Stimulated activated naive CD4-positive, alpha-beta T cell (primary cell): ENCODE results near the gene DCTD.

ENCODE experiments used
- DNase-seq, 6 experiments: peaks; one replicate each; lab custom pipeline; 2025; lab: John Stamatoyannopoulos, UW

DCTD gene

DNA sequence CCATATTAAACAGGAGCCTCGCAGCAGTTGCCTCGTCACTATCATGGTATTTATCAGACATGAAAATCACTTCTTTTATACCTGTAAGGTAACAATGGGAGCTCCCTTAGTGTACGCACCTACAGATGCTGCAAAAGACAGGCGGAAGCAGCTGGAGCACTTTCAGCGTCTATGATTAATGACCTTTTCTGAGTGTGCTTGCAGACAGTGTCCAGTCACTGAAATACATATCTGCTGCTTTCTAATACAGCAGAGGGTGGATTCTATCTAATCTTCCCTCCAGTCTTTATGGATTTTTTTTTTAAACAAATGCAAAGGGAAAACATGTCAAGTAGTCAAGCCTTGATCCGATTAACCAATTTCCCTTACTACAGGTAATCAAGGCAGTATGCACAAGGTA lies 24.1 kb downstream of the DCTD start:
- no peak for DNase-seq

DNA sequence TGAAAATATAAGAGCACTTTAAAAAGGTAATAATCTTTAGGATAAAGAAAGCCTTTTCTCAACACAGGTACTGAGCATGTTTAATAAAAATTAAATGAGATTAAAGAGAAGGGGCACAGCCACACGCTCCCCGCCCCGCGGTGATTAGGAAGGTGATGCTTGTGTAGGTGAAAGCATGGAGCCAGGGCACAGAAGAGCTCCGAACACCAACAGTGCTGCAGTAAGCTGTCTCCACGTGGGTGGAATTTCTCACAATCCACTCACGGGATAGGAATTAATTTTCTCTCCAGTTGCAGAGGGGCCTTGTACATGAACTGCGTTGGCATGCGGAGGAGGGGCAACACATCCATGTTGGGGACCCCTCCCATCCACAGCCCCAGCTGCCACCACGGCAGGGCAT lies 27.0 kb downstream of the DCTD start:
- DNase-seq: no peak

DNA sequence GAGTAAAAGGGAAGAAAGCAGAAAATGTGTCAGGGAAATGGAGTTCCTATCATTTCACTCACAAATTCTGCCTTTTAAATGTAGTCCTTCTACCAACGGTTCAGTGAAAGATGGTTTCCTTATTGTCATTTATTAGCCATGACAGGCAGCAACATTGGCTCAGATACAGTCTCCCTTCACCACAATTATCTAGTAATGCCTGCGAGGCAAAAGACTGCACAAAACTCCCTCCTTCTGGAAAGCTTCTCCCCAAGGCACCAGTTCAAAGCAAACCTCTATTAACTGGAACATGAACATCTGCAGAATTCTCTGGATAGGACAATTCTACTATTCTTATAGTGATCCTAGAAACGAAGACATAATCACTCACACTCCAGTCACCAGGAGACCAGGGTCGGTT lies 28.3 kb downstream of the DCTD start:
- DNase-seq: no peak

DNA sequence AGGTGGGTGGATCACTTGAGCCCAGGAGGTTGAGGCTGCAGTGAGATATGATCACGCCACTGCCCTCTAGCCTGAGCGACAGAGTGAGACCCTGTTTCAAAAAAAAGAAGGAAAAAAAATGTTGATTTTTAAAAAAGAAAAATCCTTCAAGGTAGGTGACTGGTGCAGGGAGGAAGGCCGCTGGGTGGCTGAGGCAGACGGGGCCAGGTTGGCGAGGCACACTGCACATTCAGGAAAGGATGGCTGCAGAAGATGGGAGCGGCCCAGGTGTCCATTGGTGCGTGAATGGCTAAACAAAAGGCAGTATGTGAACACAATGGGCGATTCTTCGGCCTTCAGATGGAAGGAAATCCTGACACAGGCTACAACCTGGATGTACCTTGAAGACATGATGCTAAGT lies 30.4 kb downstream of the DCTD start:
- no peak for DNase-seq

DNA sequence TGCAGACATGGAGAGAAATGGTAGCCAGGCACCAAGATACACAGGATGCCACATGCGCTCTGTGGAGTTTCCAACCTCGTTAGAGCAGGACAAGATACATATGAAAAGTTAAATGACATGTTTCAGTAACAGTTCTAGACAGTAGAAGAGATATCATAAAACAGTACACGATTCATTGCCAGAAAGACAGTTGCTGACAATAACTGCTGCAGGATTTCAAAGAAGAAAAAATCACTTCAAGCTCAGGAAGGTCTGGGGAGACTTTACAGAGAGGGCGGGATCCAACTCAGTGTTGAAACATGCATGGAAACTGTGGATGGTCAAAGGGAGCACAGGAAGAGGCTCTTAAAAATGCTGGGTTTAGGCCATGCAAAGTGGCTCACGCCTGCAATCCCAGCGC lies 31.0 kb downstream of the DCTD start:
- DNase-seq: no peak

DNA sequence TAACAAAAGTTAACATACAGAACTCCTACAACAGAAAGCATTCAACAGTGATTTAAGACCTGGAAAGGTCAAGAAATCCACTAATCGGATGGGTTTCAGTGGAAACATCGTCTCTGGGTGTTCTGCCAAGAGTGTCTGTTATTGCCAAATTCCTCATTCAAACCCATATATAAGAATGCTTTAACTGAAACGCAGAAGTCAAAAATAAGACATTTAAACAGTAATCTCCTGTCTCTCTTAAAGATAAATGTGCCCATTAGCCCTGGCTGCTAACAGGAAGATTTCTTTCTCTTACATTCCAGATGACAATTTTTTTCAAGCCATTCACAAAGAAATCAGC lies 31.5 kb downstream of the DCTD start:
- no peak for DNase-seq

DNA sequence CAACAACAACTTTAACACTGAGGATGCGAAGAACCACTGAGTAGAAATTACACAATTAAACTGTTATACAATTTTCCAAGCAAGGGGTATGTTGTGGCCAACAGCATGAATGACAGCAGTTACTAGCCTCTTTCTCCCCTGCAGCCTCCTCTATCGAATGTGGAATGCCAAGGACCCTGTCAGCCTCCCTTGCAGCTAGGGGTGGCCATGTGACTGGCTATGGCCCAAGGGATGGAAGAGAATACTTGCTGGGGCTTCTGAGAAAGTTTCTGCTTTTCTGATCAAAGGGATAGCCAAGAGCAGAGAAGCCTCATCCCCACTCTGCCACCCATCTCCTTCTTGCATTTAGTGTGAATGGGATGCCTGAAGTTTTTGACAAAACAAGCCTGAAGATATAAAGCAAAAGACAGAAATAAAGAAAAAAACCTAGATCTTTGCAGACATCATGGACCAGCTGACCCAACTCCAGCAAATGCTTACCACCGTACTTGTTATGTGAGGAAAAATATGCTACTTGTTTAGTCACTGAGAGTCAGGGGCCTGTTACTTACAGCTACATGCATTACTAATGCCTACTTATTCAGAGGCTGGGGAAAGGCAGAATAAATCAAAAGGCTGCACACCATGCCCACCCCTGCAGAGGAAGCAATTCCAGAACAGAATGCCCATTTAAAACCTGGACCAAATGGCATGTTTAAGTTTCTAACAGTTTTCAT lies 32.0 kb downstream of the DCTD start:
- DNase-seq: no peak

DNA sequence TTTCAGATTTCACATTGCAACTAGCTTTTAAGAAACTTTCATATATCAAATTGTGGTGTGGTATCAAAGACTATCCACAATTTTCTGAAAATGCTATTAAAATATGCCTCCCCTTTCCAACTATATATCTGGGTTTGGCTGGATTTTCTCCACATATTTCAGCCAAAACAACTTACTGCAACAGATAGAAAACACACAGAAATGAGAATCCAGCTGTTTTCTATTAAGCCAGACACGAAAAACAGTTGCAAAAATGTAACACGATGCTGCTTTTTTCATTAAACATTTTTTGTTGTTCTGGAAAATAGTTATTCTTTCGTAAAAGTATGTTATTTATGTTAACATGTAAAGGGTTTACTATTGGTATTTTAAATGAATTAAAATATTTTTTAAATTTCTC lies 33.1 kb downstream of the DCTD start:
- no peak for DNase-seq

DNA sequence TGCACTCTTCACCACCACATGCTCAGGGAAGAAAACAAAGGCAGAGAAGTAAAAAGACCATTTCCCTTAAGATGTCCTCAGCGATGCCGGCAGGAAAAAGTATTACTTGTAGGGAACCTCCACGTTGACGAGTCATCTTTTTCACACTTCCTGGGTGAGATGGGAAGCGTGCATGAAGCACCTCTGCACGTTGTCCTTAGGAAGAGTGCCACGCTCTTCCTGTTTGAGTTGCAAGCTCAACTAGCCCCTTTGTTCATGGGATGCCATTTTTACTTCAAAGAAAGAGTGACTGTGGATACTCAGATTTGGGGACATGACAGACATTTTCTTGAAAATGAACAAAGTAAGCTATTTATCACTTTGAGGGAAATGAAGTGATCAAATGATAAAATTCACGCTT lies 33.8 kb downstream of the DCTD start:
- DNase-seq: no peak

DNA sequence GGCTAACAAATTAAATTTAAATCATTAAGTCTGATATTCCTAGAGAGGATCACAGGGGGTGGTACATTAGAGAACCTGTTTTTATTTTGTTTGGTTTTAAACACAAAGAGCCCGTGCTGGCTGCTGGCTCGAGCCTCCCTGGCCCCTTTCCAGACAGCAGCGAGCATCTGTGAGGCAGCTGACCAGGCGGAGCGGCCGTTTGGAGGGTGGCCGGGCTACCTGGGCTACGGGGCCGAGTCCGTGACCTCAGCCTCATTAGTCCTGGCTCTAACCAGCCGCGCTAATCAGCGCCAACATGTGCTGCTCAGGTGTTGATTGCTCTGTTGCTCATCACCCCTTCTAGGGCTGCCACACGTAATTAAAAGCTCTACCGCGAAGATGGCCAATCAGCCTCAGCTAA lies 35.3 kb downstream of the DCTD start:
- no peak for DNase-seq

DNA sequence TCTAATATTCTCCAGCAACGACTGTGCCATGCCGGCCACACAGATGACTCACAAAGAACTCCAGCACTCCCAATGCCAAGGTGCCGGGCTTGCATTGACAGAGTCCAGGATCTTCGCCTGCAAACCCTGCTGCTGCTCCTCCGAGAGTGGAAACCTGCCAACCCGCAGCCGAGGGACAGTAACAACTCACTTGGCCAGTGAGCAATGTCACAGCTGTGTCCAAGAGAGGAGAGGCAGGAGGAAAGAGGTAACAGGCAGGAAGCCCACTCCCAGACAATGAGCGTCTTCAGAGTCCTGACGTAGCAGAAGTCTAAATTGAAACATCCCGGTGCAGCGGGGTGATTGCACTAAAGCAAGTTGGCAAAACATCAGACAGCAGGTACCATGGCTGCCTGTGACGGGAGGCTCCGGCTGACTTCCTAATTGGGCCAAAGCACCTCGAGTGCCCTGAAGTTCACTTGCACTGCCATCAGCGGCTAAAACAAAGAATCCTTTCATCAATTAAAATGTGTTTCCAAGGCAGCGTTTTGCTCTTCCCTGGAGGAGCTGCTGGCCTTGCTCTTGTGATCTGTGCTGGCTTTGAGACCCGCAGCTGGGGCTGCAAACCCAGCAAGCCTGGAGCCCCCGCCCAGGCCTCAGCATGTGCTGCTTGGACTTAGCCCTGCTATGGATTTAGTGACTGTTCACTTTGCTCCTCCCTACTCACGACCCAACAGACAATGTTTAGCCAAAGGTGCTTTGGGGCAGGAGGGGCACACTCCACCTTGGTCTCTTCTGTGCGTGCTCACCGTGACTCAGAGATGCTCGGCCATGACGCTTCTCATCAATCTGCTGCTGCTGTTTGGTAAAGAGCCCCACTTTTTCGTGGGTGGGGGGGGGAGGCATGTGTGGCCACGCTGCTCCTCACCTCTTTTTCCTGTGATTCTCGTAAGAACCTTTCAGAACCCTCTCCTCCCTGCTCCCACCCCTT lies 36.5 kb downstream of the DCTD start:
- no peak for DNase-seq

DNA sequence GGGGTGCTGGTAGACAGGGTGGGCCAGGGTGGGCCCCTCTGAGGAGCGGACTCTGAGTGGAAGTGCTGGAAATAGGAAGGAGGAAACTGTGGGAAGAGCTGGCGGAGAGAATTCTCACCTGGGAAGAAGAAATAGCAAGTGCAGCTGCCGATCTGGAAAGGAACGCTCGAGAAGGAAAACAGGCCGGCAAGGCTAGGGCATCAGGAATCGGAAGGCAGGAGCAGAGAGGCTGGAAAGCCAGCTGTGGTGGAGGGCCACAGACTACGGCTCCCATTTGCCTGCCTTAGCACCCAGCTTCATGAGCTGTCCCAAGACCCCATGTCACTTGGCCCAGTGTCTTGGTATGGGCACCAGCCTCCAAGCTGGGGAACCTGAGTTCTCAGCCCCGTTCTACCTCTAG lies 37.3 kb downstream of the DCTD start:
- no peak for DNase-seq

DNA sequence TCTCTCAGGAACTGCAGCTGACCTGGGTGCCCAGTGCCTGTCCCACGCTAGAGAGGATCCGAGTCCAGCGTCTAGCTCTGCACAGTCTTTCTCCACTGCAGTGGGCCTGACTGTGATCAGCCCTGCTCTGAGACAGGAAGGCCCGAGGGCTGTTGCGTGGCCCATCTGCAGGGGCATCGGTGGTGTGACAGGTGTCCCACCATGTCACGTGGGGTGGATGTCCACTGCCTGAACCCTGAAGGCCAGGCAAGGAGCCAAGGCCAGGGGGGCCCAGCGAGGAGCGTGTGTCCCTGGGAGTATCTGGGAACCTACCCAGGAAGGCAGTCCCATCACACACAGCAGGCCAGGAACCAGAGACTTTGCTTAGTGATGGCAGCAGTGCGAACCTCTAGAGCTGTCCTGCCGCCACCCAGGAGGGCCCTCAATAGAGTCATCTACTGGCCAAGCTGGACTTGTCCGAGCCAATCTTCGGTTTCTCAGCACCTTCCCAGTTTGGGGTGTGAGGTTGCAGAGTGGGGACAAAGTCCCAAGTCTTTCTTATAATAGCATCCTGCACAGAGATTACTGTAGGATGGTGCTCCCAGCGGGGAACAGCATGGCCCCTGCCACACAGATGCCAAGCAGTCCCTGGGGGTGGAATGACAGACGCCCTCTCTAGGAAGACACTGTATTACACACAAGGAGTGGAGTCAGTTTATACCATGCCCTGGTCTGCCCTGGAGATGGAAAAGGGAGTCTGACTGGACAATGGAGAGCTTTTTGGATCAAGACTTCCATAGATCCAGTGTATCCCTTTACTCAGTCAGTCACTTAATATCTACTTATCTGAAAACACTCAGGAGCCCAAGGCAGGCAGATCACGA lies 38.3 kb downstream of the DCTD start:
- DNase-seq: no peak

DNA sequence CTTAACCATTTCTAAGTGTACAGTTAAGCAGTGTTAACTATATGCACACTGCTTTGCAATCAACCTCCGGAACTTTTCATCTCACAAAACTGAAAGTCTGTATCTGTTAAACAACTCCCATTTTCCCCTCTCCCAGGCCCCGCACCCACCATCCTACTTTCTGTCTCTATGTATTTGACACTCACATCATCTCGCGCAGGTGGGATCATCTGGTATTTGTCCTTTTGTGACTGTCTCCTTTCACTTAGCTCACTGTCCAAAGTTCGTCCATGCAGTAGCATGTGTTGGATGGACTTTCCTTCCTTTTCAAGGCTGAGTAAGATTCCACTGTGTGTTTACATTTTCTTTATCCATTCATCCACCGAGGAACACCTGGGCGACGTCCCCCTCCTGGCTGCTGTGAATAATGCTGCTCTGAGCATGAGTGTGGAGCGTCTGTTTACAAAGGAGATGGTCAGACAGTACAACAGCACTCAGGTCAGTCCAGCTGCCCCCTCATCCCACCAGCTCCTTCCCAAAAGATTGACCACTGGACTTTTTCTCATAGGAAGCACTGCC lies 39.8 kb downstream of the DCTD start:
- no peak for DNase-seq

DNA sequence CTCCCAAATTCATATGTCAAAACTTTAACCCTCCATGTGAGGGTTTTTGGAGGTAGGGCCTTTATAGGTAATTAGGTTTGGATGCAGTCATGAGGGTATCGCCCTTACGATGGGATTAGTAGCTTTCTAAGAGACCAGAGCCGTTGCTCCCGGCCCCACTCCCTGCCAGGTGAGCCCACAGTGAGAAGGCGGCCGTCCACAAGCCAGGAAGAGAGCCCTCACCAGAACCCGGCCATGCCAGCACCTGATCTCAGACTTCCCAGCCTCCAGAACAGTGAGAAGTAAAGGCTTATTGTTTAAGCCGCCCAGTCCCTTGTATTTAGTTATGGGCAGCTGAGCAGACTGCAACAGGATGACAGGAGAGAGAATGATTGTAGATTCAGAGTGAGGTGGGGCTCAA lies 40.8 kb downstream of the DCTD start:
- no peak for DNase-seq

DNA sequence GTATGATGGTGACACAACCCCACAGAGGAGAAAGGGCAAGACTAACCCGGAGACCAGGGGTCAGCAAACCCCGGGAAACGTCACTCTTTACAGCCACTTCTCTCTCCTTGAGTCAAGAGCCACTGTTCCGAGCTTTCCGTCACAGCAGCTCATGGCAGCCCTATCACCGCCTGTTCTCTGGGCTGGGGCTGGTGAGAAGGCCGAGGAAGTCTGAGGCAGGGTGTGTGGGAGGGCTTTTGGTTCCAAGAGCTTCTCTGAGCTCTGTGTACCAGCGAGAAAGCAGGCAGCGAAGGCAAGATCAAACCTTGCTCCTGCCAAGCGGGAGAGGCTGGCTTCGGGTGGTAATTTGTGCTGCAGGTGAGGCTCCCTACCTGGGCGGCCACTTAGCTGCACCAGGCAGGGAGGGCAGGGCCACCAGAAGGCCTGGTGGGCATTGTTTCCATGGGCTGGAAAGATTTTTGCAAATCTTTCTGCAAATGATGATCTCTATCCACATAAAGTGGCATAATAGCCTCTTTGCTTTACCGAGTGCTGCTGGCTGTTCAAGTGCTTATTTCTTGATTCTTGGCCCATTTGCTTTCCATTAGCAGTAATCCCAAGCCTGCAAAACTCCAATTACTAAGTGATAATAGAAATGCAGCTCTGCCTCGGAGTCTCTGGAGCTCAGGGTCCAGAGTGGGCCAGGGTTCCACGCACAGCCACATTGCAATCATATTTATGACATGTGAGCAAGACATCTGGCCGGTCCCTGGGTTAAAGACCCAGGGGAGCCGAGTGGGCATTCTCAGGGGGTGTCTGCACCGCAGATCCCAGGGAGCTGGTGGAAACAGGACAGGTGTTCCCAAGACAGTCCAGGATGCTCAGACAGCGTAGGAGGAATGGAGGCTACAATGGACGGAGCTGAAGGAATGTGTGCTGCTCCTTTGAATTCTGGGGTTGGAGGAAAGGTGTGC lies 41.5 kb downstream of the DCTD start:
- DNase-seq: no peak

DNA sequence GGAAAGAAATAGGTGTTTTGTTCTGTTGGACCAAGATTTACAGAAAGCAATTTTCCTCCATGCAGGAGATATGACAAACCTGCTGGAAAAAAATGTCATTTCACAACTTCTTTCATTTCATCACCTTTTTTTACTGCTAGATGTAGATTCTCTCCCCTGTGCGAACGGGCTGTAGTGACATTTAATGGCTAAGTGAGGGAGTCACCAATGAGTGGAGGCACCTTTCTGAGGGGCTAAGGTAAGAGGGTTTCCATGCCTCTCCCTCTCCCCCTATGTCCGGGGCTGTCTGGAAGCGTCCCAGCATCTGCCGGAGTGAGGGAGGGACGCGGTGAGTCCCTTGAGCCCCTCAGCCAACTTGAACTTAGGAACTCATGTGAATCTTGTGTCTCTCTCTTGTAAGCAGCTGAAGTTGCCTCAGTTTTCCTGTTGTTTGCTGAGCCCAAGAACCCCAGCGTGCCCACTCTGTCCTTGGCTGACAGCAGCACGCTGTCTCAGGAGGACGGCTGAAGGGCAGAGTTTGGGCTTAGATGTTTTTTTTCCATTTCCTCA lies 42.3 kb downstream of the DCTD start:
- no peak for DNase-seq

DNA sequence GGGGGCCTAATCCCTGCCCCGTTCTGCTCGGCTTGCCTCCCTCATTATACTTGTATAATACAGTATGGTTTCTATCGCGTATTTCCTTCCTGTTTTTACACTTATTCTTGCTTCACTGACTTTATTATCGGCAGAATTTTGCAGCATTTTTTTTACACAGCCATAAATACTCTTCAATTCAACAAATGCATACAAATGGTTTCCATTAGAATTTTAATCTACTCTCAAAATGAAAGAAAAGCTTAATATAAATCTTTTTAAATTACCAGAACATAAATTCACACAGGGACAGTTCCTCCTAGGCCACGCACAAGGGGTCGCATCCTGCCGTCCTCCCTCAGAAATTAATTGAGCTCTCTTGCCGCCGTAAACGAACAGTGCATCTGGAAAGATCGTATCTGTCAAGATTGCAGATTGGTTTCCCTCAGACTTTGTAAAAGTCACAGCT lies 42.9 kb downstream of the DCTD start:
- DNase-seq: no peak

DNA sequence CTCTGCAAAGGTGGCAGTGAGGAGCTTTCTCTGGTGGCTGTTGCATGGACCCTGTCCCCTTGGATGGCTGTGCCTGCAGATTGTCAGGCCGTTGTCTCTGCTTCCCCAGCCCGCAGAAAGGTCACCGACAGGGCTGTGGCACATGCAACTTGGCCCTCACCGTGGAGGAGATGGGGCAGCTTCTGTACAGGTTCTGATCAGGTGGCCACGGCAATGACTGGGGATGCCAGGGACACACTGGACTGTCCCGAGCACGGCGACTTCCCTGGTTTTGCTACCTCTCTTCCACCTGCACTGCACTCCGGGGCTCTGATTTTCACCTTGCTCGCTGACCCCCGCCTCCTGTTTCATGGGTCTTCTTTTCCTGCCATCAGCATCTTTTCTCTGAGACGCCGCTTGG lies 43.5 kb downstream of the DCTD start:
- no peak for DNase-seq

DNA sequence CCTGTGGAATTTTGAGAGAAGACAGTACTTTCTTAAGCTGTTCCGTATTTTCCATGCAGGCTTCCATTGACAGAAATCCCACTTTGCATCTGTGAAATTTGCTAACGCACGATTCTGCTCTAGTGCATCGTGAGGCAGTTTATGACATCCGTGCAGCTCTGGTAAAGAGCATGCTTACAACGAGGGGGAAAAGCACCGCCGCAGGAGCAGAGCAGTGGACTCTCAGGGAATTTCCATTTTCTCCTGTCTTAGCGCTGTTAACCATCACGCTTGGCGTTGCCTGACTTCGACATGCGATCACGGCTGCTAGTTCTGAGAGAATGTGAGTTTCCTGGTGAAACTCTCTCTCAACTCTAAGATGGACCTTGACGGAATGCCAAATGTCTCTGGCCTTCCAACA lies 43.9 kb downstream of the DCTD start:
- no peak for DNase-seq

DNA sequence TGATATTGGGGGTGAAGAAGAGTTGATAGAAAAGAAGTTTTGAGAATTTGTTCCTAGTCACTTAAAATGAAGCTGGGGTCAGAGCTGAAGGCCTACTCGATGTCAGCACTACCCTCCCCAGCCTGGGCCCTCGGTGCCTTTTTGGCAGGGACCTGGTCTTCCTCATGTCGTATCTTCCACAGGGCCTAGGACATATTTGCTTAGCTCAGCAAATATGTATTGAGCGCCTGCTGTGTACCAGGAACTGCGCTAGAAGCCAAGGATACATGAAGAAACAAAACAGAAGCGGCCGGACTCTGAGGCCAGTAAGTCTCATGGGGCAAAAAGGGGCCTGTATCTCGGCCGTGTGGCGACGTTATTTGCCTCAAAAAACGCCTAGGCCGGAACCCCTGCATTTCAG lies 44.3 kb downstream of the DCTD start:
- DNase-seq: no peak
